ENCODE measurements around the gene RAB3A.
"Not testable (repeated sequence)": the region's sequence is repeated elsewhere in the genome, so short reads cannot be mapped to it uniquely, and the experiment has no call there.

GRCh38 chr19:18209912-18210311, 6.1 kb upstream of the RAB3A start:
- not testable (repeated sequence) for TF ChIP-seq CTCF (tag by site-specific recombination; IDR thresholded peaks at IDR 0.05); ZFHX2 (tag by site-specific recombination; conservative IDR thresholded peaks at IDR 0.05); FEZF1 (tag by site-specific recombination; IDR thresholded peaks at IDR 0.05); ZNF416 (tag by site-specific recombination; IDR thresholded peaks at IDR 0.05); ZNF350 (tag by site-specific recombination; IDR thresholded peaks at IDR 0.05); ZNF274 (IDR thresholded peaks at IDR 0.05; ENCODE audit: low read length); ZNF274 (tag by site-specific recombination; IDR thresholded peaks at IDR 0.05; ENCODE audit: borderline replicate concordance); GLI2 (tag by site-specific recombination; IDR thresholded peaks at IDR 0.05; ENCODE audit: borderline replicate concordance, low read depth); YY2 (tag by site-specific recombination; IDR thresholded peaks at IDR 0.05); ZNF785 (tag by site-specific recombination; IDR thresholded peaks at IDR 0.05); ZNF747 (tag by site-specific recombination; IDR thresholded peaks at IDR 0.05)
- TF ChIP-seq, protein P1, sequence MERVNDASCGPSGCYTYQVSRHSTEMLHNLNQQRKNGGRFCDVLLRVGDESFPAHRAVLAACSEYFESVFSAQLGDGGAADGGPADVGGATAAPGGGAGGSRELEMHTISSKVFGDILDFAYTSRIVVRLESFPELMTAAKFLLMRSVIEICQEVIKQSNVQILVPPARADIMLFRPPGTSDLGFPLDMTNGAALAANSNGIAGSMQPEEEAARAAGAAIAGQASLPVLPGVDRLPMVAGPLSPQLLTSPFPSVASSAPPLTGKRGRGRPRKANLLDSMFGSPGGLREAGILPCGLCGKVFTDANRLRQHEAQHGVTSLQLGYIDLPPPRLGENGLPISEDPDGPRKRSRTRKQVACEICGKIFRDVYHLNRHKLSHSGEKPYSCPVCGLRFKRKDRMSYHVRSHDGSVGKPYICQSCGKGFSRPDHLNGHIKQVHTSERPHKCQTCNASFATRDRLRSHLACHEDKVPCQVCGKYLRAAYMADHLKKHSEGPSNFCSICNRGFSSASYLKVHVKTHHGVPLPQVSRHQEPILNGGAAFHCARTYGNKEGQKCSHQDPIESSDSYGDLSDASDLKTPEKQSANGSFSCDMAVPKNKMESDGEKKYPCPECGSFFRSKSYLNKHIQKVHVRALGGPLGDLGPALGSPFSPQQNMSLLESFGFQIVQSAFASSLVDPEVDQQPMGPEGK (tag by site-specific recombination; IDR thresholded peaks at IDR 0.05), result not testable (repeated sequence)
- TF ChIP-seq, protein P2, sequence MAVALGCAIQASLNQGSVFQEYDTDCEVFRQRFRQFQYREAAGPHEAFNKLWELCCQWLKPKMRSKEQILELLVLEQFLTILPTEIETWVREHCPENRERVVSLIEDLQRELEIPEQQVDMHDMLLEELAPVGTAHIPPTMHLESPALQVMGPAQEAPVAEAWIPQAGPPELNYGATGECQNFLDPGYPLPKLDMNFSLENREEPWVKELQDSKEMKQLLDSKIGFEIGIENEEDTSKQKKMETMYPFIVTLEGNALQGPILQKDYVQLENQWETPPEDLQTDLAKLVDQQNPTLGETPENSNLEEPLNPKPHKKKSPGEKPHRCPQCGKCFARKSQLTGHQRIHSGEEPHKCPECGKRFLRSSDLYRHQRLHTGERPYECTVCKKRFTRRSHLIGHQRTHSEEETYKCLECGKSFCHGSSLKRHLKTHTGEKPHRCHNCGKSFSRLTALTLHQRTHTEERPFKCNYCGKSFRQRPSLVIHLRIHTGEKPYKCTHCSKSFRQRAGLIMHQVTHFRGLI (tag by site-specific recombination; IDR thresholded peaks at IDR 0.05), result not testable (repeated sequence)
- TF ChIP-seq, protein P3, sequence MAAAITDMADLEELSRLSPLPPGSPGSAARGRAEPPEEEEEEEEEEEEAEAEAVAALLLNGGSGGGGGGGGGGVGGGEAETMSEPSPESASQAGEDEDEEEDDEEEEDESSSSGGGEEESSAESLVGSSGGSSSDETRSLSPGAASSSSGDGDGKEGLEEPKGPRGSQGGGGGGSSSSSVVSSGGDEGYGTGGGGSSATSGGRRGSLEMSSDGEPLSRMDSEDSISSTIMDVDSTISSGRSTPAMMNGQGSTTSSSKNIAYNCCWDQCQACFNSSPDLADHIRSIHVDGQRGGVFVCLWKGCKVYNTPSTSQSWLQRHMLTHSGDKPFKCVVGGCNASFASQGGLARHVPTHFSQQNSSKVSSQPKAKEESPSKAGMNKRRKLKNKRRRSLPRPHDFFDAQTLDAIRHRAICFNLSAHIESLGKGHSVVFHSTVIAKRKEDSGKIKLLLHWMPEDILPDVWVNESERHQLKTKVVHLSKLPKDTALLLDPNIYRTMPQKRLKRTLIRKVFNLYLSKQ (tag by site-specific recombination; IDR thresholded peaks at IDR 0.05; ENCODE audit: borderline replicate concordance), result not testable (repeated sequence)

All from HEK293 (cell line).